Measurements from ENCODE around the gene METAP1D.

Gene METAP1D

GRCh38 chr2:172090044-172090961, 90.5 kb downstream of the METAP1D start:
- Histone ChIP-seq H3K27me3 (ENCODE audit: insufficient read depth, poor library complexity, severe bottlenecking) (peaks cover 83% of the 10 kb centered on the region), H3K27ac (replicated peaks) (no peak overlapping the region), H3K4me3 (replicated peaks; ENCODE audit: insufficient read depth, low read length) (no peak overlapping the region)
- TF ChIP-seq SPI1 (IDR thresholded peaks at IDR 0.05; ENCODE audit: borderline replicate concordance, low read depth) (no peak), GABPA (IDR thresholded peaks at IDR 0.05; ENCODE audit: low read depth) (no peak), POLR2AphosphoS5 (IDR thresholded peaks at IDR 0.05; ENCODE audit: low read depth) (no peak), CTCF (IDR thresholded peaks at IDR 0.05; ENCODE audit: insufficient read depth, low read length) (no peak), REST (IDR thresholded peaks at IDR 0.05; ENCODE audit: insufficient replicate concordance, low read depth) (no peak)
- DNase-seq (ENCODE audit: low read depth in 1 of 2, low spot score in 1 of 2) = no peak

GRCh38 chr2:172091000-172091641, 91.4 kb downstream of the METAP1D start:
- no peak overlapping the region for H3K4me3 ChIP-seq (replicated peaks; ENCODE audit: insufficient read depth, low read length)
- DNase-seq (ENCODE audit: low read depth in 1 of 2, low spot score in 1 of 2) = no peak
- H3K27me3 ChIP-seq (ENCODE audit: insufficient read depth, poor library complexity, severe bottlenecking) = peaks cover 85% of the 10 kb centered on the region
- TF ChIP-seq CTCF (IDR thresholded peaks at IDR 0.05; ENCODE audit: insufficient read depth, low read length) (no peak), POLR2AphosphoS5 (IDR thresholded peaks at IDR 0.05; ENCODE audit: low read depth) (no peak)
- no peak overlapping the region for H3K27ac ChIP-seq (replicated peaks)

GRCh38 chr2:172091761-172092566, 92.2 kb downstream of the METAP1D start:
- TF ChIP-seq GABPA (IDR thresholded peaks at IDR 0.05; ENCODE audit: low read depth) (no peak), SPI1 (IDR thresholded peaks at IDR 0.05; ENCODE audit: borderline replicate concordance, low read depth) (no peak), REST (IDR thresholded peaks at IDR 0.05; ENCODE audit: insufficient replicate concordance, low read depth) (no peak), CTCF (IDR thresholded peaks at IDR 0.05; ENCODE audit: insufficient read depth, low read length) (no peak), POLR2AphosphoS5 (IDR thresholded peaks at IDR 0.05; ENCODE audit: low read depth) (no peak)
- peaks cover 86% of the 10 kb centered on the region for H3K27me3 ChIP-seq (ENCODE audit: insufficient read depth, poor library complexity, severe bottlenecking)
- H3K27ac ChIP-seq (replicated peaks) = no peak overlapping the region
- H3K4me3 ChIP-seq (replicated peaks; ENCODE audit: insufficient read depth, low read length) = no peak overlapping the region
- DNase-seq (ENCODE audit: low read depth in 1 of 2, low spot score in 1 of 2) = no peak

Measured in HL-60 (cell line).